Activated T-cell treated with anti-CD3 and anti-CD28 coated beads, Interleukin-2, amount 50 U/mL, for 72 hours (primary cell): Measurements from ENCODE around the gene CCDC9B. TPM values are rescaled to one million over a fixed set of nuclear protein-coding genes. Genes with fewer than 3 reads are reported as not detected.

Experiments used
- ATAC-seq, 2 donors: fragments of 150-1000 bp; cut with Tn5 transposase; replicated peaks in 1 of 2; 2 replicates each; pipeline ENCODE4 v1.10.0; 2021; ENCODE audit warnings: moderate library complexity in 2 of 2, mild to moderate bottlenecking in 1 of 2
- DNase-seq, 2 donors: peaks; one replicate each; pipeline ENCODE4 v3.0.0; 2021 to 2022; ENCODE audit warnings: mixed read lengths in 1 of 2
- H3K27ac Mint-ChIP-seq: one replicate; pipeline ENCODE4 v1.8.0; 2022; ENCODE audit warnings: mild to moderate bottlenecking, moderate library complexity, mixed read lengths
- H3K27me3 Mint-ChIP-seq: one replicate; pipeline ENCODE4 v1.8.0; 2022; ENCODE audit warnings: low read depth, mixed read lengths
- H3K36me3 Mint-ChIP-seq, 2 donors: one replicate each; pipeline ENCODE4 v1.8.0; 2022; ENCODE audit warnings: mixed read lengths in 2 of 2, mild to moderate bottlenecking in 1 of 2; ENCODE audit not compliant: insufficient read depth in 2 of 2
- H3K4me1 Mint-ChIP-seq: one replicate; pipeline ENCODE4 v1.8.0; 2022; ENCODE audit warnings: low read depth, mixed read lengths
- H3K4me3 Mint-ChIP-seq, 2 donors: one replicate each; pipeline ENCODE4 v1.8.0; 2022; ENCODE audit warnings: mild to moderate bottlenecking in 2 of 2, mixed read lengths in 2 of 2, moderate library complexity in 2 of 2
- H3K9me3 Mint-ChIP-seq, 2 donors: one replicate each; pipeline ENCODE4 v1.8.0; 2022; ENCODE audit warnings: mixed read lengths in 2 of 2
- total RNA-seq, 2 donors: library from RNA; stranded (reverse); gene quantifications; one replicate each; pipeline ENCODE4 v1.2.3, GENCODE V29; 2022

CCDC9B gene
- total RNA-seq, 2 donors from 2014 or later, result 1.0 to 1.6 TPM

DNA sequence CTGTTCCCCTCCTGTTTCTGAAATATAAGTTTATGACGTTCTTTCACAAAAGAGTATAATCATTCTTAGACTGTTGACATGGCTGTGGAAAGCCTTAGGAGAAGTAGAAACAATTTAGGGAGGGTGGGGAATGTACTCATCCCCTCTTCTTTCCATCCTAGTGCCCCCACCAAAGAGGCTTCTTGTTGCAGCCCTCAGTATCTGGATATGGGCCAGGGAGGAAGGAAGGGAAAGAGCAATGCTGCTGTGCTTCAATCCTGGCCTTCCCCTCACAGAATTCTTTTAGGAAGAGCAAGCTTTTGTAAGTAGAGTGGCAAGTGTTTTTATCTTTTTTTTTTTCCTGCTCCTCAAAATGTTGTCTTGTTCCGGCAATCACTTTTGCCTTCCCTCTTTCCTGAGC, 15.6 kb downstream of the CCDC9B start:
- DNase-seq (no peak), ATAC-seq (no peak)
- peak overlapping the region; percentile 77 to 79 for H3K4me3 Mint-ChIP-seq
- H3K4me1 Mint-ChIP-seq, result peaks cover 39% of the 10 kb centered on the region
- no peaks in the 10 kb centered on the region for H3K9me3 Mint-ChIP-seq
- H3K27me3 Mint-ChIP-seq, result peaks cover 6% of the 10 kb centered on the region
- no peak overlapping the region for H3K27ac Mint-ChIP-seq
- H3K36me3 Mint-ChIP-seq, result no peaks in the 10 kb centered on the region

DNA sequence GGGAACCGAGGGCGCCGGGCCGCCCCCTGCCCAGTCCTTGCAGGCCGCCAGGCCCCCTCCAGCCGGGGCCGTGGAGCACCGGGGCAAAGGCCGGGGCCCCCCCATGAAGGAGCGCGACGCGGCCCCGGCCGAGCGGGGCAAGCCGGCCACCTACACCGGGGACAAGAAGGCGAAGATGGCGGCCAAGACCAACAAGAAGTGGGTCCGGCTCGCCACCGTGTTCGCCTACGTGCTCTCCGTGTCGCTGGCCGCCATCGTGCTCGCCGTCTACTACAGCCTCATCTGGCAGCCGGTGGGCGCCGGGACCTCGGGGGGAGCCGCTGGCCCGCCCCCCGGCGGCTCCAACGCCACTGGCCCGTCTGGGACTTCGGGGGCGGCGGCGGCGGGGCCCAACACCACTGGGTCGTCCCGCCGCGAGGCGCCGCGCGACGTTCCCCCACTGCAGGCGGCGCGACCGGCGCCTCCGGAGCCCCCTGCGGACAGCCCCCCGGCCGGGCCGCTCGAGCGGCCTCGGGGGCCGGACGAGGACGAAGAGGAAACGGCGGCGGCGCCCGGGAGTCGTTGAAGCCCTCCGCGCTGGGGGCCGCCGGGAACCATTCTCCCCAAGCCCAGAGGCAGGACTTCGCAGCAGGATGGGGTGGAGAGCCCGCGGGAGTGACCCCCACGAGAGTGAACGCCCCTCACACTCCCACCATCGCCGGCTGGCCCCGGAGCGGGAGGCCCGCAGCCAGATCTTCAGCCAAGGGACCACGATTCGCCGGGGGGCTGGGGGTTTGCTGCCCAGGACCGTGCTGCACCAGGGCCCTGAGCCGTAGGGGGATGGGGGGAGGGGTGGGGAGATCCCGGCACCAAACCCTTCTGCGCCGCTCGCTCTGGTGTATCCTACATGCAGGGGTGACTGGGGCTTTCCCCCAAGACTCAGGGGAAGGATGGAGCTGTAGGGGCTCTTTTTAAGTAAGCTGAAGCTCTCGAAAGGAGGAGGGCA, 16.5 kb downstream of the CCDC9B start:
- no peak overlapping the region for H3K27ac Mint-ChIP-seq
- H3K4me3 Mint-ChIP-seq, result peak overlapping the region; percentile 77 to 79
- DNase-seq (peak; percentile 41 to 45), ATAC-seq (peak; percentile 12 to 19)
- H3K27me3 Mint-ChIP-seq, result peaks cover 6% of the 10 kb centered on the region
- no peaks in the 10 kb centered on the region for H3K9me3 Mint-ChIP-seq
- H3K4me1 Mint-ChIP-seq, result peaks cover 39% of the 10 kb centered on the region
- H3K36me3 Mint-ChIP-seq, result no peaks in the 10 kb centered on the region

DNA sequence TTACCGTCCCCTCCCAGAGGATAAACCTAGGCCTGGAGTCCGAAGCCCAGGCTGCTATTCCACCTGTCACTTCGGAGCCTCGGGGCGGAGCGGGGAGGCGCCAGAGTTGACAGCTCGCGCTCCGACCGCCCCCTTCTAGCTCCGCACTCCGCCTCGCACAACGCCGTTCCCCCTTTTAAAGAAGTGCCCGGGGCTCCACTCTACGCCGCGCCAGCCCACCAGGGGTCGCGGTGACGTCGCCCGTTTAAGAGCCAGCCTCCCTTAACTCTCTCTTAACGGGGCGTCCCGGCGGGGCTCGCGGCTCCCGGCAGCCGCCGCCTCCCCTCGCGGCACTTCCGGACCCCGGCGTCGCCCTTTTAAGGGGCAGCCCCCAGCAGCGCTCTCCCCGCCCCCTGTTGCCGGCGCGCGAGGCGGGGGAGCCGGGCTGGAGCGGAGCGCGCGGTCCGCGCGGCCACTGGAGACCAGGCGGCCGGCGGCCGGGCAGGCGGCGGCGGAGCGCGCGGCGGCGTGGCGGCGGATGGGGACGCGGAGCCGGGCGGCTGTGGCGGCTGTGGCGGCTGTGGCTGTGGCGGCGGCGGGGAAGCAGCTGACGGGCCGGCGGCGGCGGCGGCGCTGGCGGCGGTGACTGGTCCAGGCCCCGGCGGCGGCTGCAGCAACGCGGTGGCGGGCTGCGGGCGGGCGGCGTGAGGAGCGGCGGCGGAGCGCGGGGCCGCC, 17.3 kb downstream of the CCDC9B start, which contains the start of gene INAFM2:
INAFM2 (plus strand) TSS at position 454 of the 714 bp plus-strand sequence. CDS start 364 bp downstream, outside the sequence.
- ATAC-seq (peak; percentile 89 to 90), DNase-seq (peak; percentile 90 to 91)
- Mint-ChIP-seq H3K9me3 (no peaks in the 10 kb centered on the region), H3K27ac (no peak within 1 kb of the TSS), H3K4me3 (peak within 1 kb of the TSS; percentile 79), H3K36me3 (no peaks in the 10 kb centered on the region), H3K27me3 (peaks cover 6% of the 10 kb centered on the region), H3K4me1 (peaks cover 34% of the 10 kb centered on the region)

- H3K27ac Mint-ChIP-seq, result no peak overlapping the region
- DNase-seq (no peak), ATAC-seq (no peak)
- H3K36me3 Mint-ChIP-seq, result no peaks in the 10 kb centered on the region
- H3K27me3 Mint-ChIP-seq, result peaks cover 6% of the 10 kb centered on the region
- peaks cover 34% of the 10 kb centered on the region for H3K4me1 Mint-ChIP-seq
- H3K4me3 Mint-ChIP-seq, result peak overlapping the region; percentile 76 to 79
- H3K9me3 Mint-ChIP-seq, result no peaks in the 10 kb centered on the region
These were observed 18.1 kb downstream of the CCDC9B start for GRCh38 chr15:40322531-40323238.

DNA sequence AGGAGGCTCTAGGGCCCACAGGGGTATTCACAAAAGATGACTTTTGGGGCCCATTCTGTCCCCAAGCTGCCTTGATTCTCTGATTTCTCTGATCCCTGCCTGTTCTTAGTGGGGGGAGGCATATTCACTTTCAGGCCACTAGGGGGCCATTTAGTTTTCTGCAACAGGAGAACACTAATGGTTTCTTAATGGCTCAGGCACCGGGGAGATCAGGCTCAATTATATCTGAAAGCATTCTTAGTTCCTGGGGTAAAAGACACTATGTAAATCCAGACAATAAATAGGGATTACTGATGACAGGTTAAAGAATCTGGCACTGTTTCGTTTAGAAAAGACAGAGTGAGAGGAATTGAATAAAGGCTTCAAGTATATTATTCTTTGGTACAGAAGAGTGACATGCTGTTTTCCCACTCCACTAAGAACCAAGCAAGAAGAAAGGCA, 19.8 kb downstream of the CCDC9B start:
- Mint-ChIP-seq H3K27ac (peak overlapping the region; percentile 27), H3K36me3 (no peaks in the 10 kb centered on the region), H3K4me3 (peak overlapping the region in 1 of 2 donors; percentile 48), H3K9me3 (no peaks in the 10 kb centered on the region), H3K27me3 (peaks cover 12% of the 10 kb centered on the region), H3K4me1 (peaks cover 20% of the 10 kb centered on the region)
- no peak for ATAC-seq
- peak; percentile 56 to 62 for DNase-seq

DNA sequence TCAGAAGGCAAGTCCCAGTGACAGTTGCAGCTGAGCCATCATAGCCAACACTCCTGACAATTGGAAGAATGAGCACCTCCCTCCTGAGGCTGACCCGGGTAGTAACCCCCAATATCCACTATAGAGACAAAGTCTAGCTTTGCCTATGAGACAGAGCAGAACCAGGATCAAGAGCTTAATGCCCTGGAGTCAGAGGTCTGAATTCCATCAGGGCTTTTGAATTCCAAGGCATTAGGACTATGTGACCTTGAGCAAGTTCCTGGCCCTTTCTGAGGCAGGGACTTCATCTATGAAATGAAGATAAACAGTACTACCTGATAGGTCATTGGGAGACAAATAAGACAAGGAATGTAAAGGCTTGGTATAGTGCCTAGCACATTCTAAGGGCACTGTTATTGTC, 20.3 kb downstream of the CCDC9B start:
- DNase-seq (no peak), ATAC-seq (no peak)
- Mint-ChIP-seq H3K4me3 (no peak overlapping the region), H3K4me1 (peaks cover 20% of the 10 kb centered on the region), H3K27me3 (peaks cover 12% of the 10 kb centered on the region), H3K27ac (peak overlapping the region; percentile 17), H3K36me3 (no peaks in the 10 kb centered on the region), H3K9me3 (no peaks in the 10 kb centered on the region)

DNA sequence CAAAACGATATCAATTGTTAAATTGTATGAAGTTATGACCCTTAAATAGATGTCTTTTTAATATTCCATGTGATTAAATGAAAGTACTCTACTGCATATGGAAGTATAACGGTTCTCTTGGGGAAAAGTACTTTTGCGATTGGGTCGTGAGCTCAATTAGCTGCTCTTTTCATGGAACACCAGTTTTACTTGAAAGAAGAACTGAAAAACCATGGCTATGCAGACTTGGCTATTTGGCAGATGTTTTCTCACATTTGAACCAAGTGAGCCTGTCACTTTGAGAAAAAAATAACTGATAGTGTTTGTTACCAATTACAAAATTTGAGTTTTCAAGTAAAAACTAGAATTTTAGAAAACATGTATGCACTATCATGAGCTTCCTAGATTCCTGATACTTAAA, 23.2 kb downstream of the CCDC9B start:
- peaks cover 12% of the 10 kb centered on the region for H3K27me3 Mint-ChIP-seq

GRCh38 chr15:40316931-40317330, 23.8 kb downstream of the CCDC9B start:
- H3K27me3 Mint-ChIP-seq, result peaks cover 6% of the 10 kb centered on the region
- no peak overlapping the region for H3K27ac Mint-ChIP-seq
- no peak for DNase-seq
- H3K4me1 Mint-ChIP-seq, result peaks cover 18% of the 10 kb centered on the region
- H3K36me3 Mint-ChIP-seq, result no peaks in the 10 kb centered on the region
- no peak overlapping the region for H3K4me3 Mint-ChIP-seq
- H3K9me3 Mint-ChIP-seq, result no peaks in the 10 kb centered on the region
- ATAC-seq, result no peak

More for the DNA sequence above, 23.2 kb downstream of the CCDC9B start:
- H3K36me3 Mint-ChIP-seq, result no peaks in the 10 kb centered on the region
- H3K27ac Mint-ChIP-seq, result no peak overlapping the region
- no peaks in the 10 kb centered on the region for H3K9me3 Mint-ChIP-seq
- H3K4me3 Mint-ChIP-seq, result no peak overlapping the region
- ATAC-seq, result no peak
- peaks cover 22% of the 10 kb centered on the region for H3K4me1 Mint-ChIP-seq
- DNase-seq, result no peak

DNA sequence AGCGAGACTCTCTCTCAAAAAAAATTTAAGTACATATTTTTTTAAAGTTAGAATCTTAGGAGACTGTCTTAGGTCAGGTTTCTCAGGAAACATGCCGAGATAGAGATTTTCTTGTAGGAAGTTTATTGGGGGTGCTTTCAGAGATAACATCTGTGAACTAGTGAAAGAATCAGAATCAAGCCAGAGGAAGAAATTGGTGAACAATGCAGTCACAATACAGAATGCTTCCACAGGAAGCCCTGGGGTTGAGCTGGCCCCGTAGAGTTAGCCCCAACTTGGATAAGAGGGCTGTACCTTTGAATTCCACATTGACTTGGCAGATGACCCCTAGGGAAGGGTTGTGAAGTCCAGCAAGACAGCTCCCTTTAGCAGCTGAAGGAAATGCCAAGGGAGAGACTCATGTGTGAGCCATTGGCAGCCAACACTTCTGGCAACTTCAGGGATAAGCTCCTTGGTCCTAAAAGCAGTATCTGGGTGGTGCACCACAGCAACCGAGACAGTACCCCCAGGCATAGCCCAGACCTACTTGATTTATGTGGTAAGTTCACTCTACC, 25.9 kb downstream of the CCDC9B start:
- ATAC-seq, result no peak
- Mint-ChIP-seq H3K9me3 (no peaks in the 10 kb centered on the region), H3K27ac (no peak overlapping the region), H3K4me3 (no peak overlapping the region), H3K36me3 (no peaks in the 10 kb centered on the region), H3K27me3 (peaks cover 6% of the 10 kb centered on the region), H3K4me1 (peaks cover 21% of the 10 kb centered on the region)
- DNase-seq, result no peak

DNA sequence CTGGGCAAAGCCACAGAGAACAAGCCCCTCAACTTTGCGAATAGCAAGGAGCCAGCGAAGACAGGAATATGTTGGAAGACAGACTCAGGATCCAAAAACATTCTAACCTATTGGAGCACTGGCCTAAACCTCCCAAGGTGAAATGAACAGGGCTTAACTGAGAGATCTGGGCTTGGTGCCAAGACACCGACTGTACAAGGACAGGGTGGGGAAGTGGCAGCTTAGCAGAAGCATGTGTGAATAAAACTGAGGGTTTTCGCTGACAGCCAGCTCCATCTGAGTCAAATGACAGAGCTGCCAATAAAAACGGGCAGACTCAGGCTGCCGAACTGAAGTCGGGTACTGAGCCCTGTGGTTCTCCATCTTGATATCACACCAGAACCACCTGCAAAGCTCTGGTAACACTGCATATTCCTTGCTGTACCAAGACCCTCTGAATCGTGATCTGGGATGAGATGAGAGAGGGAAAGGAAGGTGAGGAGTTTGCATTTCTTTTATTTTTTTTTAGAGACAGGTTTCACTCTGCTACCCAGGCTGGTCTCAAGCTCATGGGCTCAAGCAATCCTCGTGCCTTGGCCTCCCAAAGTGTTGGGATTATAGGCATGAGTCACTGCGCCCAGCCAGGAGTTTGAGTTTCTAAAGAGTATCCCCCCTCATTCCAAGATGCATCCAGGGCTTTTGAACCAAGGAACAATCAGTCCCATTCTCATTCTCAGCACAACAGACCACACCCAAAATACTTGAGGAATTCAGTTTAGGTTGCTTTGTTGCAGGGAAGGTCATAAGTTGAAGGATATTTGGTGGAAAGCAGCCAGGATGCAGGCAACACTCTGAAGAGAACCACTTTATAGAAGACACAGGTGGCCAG, 27.0 kb downstream of the CCDC9B start:
- no peak overlapping the region for H3K27ac Mint-ChIP-seq
- H3K27me3 Mint-ChIP-seq, result peaks cover 6% of the 10 kb centered on the region
- H3K4me3 Mint-ChIP-seq, result peak overlapping the region in 1 of 2 donors; percentile 56
- no peaks in the 10 kb centered on the region for H3K9me3 Mint-ChIP-seq
- DNase-seq (peak; percentile 29 to 52), ATAC-seq (peak; percentile 32 to 59)
- H3K36me3 Mint-ChIP-seq, result no peaks in the 10 kb centered on the region
- peaks cover 31% of the 10 kb centered on the region for H3K4me1 Mint-ChIP-seq

- Mint-ChIP-seq H3K4me3 (no peak overlapping the region), H3K27me3 (peaks cover 6% of the 10 kb centered on the region), H3K4me1 (peaks cover 37% of the 10 kb centered on the region), H3K9me3 (no peaks in the 10 kb centered on the region), H3K36me3 (no peaks in the 10 kb centered on the region), H3K27ac (no peak overlapping the region)
- DNase-seq, result no peak
- no peak for ATAC-seq
These were observed 28.2 kb downstream of the CCDC9B start for GRCh38 chr15:40312370-40313158.
